HTR-8/SVneo (cell line): ENCODE results near the gene CACNB2.
"Not testable (repeated sequence)": the region's sequence is repeated elsewhere in the genome, so short reads cannot be mapped to it uniquely, and the experiment has no call there.

Source experiments
- DNase-seq: peaks from one replicate; pipeline ENCODE4 v3.0.0; 2011; ENCODE audit warnings: low spot score, mixed read lengths; ENCODE audit not compliant: insufficient read length
- FAIRE-seq: peaks from 2 replicates; lab custom pipeline; 2011; peaks lifted over from hg19 to GRCh38; lab: Jason Lieb, UNC

The CACNB2 gene

GRCh38 chr10:18144396-18144795 lies 4.2 kb downstream of the CACNB2 start:
- no peak for FAIRE-seq
- DNase-seq, result no peak

GRCh38 chr10:18144928-18145327 lies 4.7 kb downstream of the CACNB2 start:
- DNase-seq, result no peak
- no peak for FAIRE-seq

GRCh38 chr10:18145652-18146051 lies 5.4 kb downstream of the CACNB2 start:
- FAIRE-seq (no peak), DNase-seq (no peak)

GRCh38 chr10:18149196-18149800 lies 9.1 kb downstream of the CACNB2 start:
- no peak for FAIRE-seq
- no peak for DNase-seq

GRCh38 chr10:18151356-18151890 lies 11.2 kb downstream of the CACNB2 start:
- FAIRE-seq (no peak), DNase-seq (no peak)

- DNase-seq, FAIRE-seq: not testable (repeated sequence)
Observed at GRCh38 chr10:18153381-18153780, 13.2 kb downstream of the CACNB2 start.

- FAIRE-seq (no peak), DNase-seq (no peak)
Observed at GRCh38 chr10:18155321-18155720, 15.1 kb downstream of the CACNB2 start.

- not testable (repeated sequence) for DNase-seq, FAIRE-seq
Observed at GRCh38 chr10:18156797-18157196, 16.6 kb downstream of the CACNB2 start.

- FAIRE-seq, result no peak
Observed at GRCh38 chr10:18157881-18158280, 17.7 kb downstream of the CACNB2 start.

GRCh38 chr10:18158773-18159265 lies 18.6 kb downstream of the CACNB2 start:
- DNase-seq (no peak), FAIRE-seq (no peak)

More at GRCh38 chr10:18157881-18158280, 17.7 kb downstream of the CACNB2 start:
- DNase-seq, result no peak

GRCh38 chr10:18159557-18159956 lies 19.3 kb downstream of the CACNB2 start:
- DNase-seq (no peak), FAIRE-seq (no peak)

- no peak for FAIRE-seq
- no peak for DNase-seq
Observed at GRCh38 chr10:18162021-18162627, 21.9 kb downstream of the CACNB2 start.

GRCh38 chr10:18164093-18164492 lies 23.9 kb downstream of the CACNB2 start:
- no peak for DNase-seq
- FAIRE-seq, result no peak

- DNase-seq (no peak), FAIRE-seq (no peak)
Observed at GRCh38 chr10:18164748-18165361, 24.6 kb downstream of the CACNB2 start.

GRCh38 chr10:18178854-18179483 lies 38.7 kb downstream of the CACNB2 start:
- no peak for DNase-seq
- FAIRE-seq, result no peak

- DNase-seq, result no peak
Observed at GRCh38 chr10:18179891-18180290, 39.7 kb downstream of the CACNB2 start.

GRCh38 chr10:18181382-18181781 lies 41.2 kb downstream of the CACNB2 start:
- not testable (repeated sequence) for FAIRE-seq, DNase-seq

More at GRCh38 chr10:18179891-18180290, 39.7 kb downstream of the CACNB2 start:
- FAIRE-seq, result no peak

GRCh38 chr10:18185621-18186020 lies 45.4 kb downstream of the CACNB2 start:
- no peak for DNase-seq

GRCh38 chr10:18190840-18191239 lies 50.6 kb downstream of the CACNB2 start:
- no peak for FAIRE-seq
- DNase-seq, result no peak

More at GRCh38 chr10:18185621-18186020, 45.4 kb downstream of the CACNB2 start:
- FAIRE-seq, result no peak

- DNase-seq (no peak), FAIRE-seq (no peak)
Observed at GRCh38 chr10:18194634-18195033, 54.4 kb downstream of the CACNB2 start.
